Measurements from ENCODE around the gene TANGO2.

TANGO2 gene

DNA sequence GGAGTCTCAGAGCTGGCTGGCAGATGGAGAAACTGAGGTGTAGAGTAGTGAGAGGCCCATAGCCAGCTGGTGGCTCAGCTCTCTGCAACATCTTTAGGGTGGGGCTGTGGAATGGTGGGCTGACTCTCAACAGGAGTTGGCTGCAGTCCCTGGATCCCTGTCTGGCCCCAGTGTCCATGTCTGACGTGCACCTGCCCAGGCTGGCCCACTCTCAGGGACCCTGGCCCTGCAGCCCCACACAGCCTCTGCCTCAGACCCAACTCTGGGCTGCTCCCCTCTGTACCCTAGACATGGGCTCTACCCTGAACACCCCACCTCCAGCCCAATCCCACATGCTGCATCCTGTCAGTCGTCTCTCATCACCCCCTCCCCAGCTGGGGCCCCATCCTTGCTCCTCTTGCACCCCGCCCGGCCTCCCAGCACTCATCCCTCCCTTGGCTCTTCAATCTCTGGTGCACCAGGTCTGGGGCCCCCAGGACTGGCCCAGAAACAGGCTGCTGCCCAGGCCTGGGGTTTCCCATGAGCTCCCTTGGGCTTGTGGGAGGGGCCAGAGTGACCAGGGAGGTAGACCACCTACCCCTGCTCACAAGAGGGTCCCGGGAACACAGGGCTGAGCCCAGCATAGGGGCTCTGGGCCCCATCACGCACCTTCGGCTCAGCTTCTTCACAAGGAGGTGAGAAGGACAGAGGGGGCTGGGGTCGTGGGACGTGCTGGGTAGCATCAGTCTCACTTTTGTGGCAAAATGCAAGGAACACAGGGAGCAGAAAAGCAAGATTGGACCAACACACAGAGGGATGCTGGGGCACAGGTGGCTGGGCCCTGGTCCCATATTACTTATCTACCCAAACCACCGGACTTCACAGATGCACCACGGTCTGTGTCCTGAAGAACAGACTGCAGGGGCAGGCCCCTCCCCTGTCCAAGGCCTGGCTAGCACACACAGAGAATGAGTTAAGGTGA lies 35.8 kb upstream of the TANGO2 start:
- H3K4me3 ChIP-seq (ENCODE audit: low read depth, low read length): no peak overlapping the region
- TF ChIP-seq, protein P1, sequence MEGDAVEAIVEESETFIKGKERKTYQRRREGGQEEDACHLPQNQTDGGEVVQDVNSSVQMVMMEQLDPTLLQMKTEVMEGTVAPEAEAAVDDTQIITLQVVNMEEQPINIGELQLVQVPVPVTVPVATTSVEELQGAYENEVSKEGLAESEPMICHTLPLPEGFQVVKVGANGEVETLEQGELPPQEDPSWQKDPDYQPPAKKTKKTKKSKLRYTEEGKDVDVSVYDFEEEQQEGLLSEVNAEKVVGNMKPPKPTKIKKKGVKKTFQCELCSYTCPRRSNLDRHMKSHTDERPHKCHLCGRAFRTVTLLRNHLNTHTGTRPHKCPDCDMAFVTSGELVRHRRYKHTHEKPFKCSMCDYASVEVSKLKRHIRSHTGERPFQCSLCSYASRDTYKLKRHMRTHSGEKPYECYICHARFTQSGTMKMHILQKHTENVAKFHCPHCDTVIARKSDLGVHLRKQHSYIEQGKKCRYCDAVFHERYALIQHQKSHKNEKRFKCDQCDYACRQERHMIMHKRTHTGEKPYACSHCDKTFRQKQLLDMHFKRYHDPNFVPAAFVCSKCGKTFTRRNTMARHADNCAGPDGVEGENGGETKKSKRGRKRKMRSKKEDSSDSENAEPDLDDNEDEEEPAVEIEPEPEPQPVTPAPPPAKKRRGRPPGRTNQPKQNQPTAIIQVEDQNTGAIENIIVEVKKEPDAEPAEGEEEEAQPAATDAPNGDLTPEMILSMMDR (IDR thresholded peaks at IDR 0.05; ENCODE audit: borderline replicate concordance, insufficient read depth, low read depth, low read length): no peak

DNA sequence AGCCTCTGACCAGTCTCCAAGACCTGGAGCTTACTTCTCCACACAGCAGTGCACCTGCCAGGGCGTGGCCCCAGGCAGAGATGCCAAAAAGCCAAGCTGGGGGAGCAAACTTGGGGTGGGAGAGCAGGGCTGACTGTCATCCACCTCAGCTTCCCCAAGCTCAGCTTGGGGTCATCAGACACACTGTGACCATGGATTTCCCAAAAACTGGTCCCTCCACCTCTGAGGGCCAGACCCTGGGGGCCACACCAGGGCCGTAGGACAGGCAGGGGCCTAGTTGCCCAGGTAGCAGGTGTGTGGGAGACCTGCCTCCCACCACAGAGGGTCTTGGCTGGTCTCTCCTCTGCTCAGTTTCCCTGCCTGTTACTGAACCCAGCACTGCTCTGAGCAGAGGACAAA lies 34.9 kb upstream of the TANGO2 start:
- TF ChIP-seq, protein P1 (IDR thresholded peaks at IDR 0.05; ENCODE audit: borderline replicate concordance, insufficient read depth, low read depth, low read length): no peak
- H3K4me3 ChIP-seq (ENCODE audit: low read depth, low read length): no peak overlapping the region

DNA sequence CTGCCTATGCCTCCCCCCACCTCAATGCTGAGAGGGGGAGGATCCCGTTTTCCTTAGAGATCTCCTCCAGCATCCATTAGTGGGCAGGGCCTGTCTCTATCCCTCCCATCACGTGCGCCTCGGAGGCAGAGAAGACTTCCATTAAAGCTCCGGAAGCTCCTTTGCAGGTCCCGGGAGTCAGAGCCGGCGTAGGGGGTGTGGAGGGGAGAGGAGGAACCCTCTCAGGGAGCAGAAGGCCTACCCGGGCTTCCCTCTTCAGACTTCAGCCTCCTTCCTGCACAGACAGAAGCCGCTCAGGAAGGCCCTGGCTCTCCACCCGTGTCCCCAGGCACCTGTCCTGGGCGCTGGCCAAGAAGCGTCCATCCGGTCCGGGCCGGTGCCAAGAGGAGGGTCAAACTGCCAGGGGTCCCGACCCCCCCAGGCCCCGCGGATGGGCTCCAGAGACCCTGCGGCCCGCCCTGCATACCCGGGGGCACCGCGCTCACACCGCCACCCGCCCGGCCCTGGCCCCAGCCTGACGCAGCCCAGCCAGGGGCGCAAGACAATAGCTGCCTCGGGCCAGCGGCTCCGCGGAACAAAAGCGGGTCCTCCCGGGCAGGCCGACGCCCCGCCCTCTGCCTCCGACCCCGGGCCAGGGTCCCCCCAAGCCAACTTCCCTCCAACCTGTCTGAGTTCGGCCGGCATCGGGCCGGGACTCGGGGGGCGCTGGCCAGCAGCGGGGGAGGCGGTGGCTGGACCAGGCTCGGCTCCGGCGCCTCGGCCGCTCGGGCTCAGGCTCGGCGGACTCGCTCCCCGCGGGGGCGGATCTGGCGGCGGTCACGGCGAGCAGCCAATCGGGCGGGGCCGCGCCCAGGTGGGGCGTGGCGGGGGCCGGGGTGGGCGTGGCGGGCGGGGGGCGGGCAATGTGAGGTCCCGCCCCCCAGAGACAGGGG lies 34.2 kb upstream of the TANGO2 start:
- TF ChIP-seq, protein P1 (IDR thresholded peaks at IDR 0.05; ENCODE audit: borderline replicate concordance, insufficient read depth, low read depth, low read length): no peak
- peak overlapping the region; percentile 55 for H3K4me3 ChIP-seq (ENCODE audit: low read depth, low read length)

DNA sequence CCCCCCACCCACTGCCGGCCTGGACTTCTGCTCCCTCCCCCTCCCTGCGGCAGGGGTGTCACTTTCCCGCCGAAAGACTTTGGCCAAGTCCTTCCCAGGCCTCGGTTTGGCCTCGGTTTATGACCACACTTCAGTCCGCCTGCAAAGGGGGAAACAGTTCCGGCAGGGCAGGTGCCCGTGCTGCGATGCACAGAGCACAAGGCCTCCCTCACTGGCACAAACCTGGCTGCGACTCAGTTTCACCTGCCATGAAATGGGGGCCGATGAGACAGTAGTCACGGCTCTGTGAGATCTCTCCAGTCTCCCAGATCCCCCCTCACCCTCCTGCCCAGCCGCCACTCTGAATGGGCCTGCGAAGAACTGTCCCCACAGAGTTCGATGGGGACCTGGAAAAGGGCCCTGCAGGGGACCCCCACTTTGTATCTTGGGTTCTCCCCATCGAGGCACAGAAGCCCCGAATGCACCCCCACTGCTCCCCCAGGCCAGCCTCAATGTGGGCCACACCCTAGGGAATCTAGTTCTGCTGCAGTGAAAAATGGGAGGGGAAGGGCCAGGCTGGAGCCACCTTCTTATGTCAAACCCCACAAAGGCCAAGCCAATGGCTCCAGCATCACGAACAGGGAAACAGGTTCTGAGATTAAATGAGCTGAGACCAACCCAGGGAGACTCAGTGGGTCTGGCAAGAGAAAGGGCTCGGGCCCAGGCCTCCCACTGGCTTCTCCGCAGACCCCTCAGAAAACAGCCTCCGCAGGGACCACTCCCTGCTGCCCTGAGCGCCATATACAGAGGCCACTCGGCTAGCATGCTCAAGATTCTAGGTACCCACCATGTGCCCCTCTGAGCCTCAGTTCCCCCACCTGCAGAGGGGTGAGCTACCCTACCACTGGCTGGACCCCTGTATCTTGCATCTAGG lies 33.3 kb upstream of the TANGO2 start:
- TF ChIP-seq, protein P1 (IDR thresholded peaks at IDR 0.05; ENCODE audit: borderline replicate concordance, insufficient read depth, low read depth, low read length): no peak
- no peak overlapping the region for H3K4me3 ChIP-seq (ENCODE audit: low read depth, low read length)

DNA sequence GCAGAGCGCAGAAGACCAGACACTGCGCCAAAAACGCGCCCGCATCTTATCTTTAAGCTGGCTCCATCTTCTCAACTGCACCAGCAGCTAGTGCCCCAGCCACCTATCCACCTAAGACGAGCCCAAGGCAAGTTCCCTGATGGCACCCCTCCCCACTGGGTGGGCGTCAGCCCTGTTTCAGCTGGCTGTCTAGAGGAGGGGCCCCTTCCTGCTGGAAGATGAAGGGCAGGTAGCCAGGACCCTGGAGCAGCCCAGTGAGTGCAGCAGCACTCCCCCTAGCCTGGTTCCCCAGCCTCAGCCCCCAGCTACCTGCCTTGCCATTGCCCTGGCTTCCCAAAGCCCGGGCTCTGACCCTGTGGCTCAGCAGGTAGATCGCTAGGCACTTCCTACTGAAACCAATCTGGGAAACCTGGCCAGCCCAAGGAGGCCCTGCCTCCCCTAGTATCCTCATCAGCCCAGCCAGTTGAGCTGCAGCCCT lies 32.5 kb upstream of the TANGO2 start:
- H3K4me3 ChIP-seq (ENCODE audit: low read depth, low read length): no peak overlapping the region
- TF ChIP-seq, protein P1 (IDR thresholded peaks at IDR 0.05; ENCODE audit: borderline replicate concordance, insufficient read depth, low read depth, low read length): no peak
